RWPE1 (cell line): ENCODE results near the gene OARD1.

Experiments
- CTCF ChIA-PET: fragments of 350-600 bp; sonication (Branson Sonifier 250); formaldehyde crosslinking; extraction: SDS; loops from one replicate; lab custom pipeline; 2021; lab: Yijun Ruan, JAX
- POLR2A ChIA-PET: fragments of 400-600 bp; formaldehyde crosslinking; extraction: SDS; loops from one replicate; lab custom pipeline; 2020; ENCODE audit warnings: antibody characterized with exemption; ENCODE audit not compliant: low non-redundant PET; lab: Yijun Ruan, JAX
- DNase-seq: peaks from one replicate; pipeline ENCODE4 v3.0.0; 2012; ENCODE audit warnings: low spot score
- H3K27ac ChIP-seq: fragments of 450-650 bp; 2 replicates; pipeline ENCODE4 v1.5.1; 2017
- CTCF ChIP-seq: fragments of 450-650 bp; conservative IDR thresholded peaks from 2 replicates; pipeline ENCODE4 v1.5.1; 2017; ENCODE audit warnings: low read depth, mild to moderate bottlenecking

Gene OARD1

GRCh38 chr6:41047745-41048732 lies 24.1 kb downstream of the OARD1 start:
- no peak for DNase-seq
- no peak for TF ChIP-seq CTCF
- ChIA-PET POLR2A (no interaction called here), CTCF (interaction anchor here (0.7 to 1.4 kb wide), 4 partner anchors 9 to 153 kb away, joined by 3 to 4 read pairs (median 3); partner anchors contain the start of gene UNC5CL)
- no peak overlapping the region for H3K27ac ChIP-seq

GRCh38 chr6:41047306-41047705 lies 24.9 kb downstream of the OARD1 start:
- no peak for DNase-seq
- no peak for TF ChIP-seq CTCF
- H3K27ac ChIP-seq, result no peak overlapping the region
- ChIA-PET POLR2A (no interaction called here), CTCF (no interaction called here)

- no peak for DNase-seq
- no peak for TF ChIP-seq CTCF
- ChIA-PET POLR2A (interaction anchor here (1.5 kb wide), 1 partner anchor 26 kb away, joined by 4 read pairs; the partner anchor contains the start of genes NFYA and OARD1), CTCF (interaction anchor here (0.7 kb wide), 1 partner anchor 10 kb away, joined by 3 read pairs; no protein-coding TSS in a partner anchor)
- no peak overlapping the region for H3K27ac ChIP-seq
Measured at GRCh38 chr6:41046084-41046483, 26.1 kb downstream of the OARD1 start.

- no peak overlapping the region for H3K27ac ChIP-seq
- ChIA-PET POLR2A (interaction anchor here (1.5 kb wide), 1 partner anchor 27 kb away, joined by 4 read pairs; the partner anchor contains the start of genes NFYA and OARD1), CTCF (no interaction called here)
- no peak for TF ChIP-seq CTCF
- DNase-seq, result no peak
Measured at GRCh38 chr6:41045664-41046063, 26.5 kb downstream of the OARD1 start.

- POLR2A ChIA-PET, result no interaction called here
- TF ChIP-seq CTCF, result no peak
- CTCF ChIA-PET, result no interaction called here
- no peak for DNase-seq
- no peak overlapping the region for H3K27ac ChIP-seq
Measured at GRCh38 chr6:41043151-41043550, 29.0 kb downstream of the OARD1 start.

- H3K27ac ChIP-seq, result no peak within 1 kb of the TSS
- DNase-seq, result no peak
- TF ChIP-seq CTCF, result no peak
- CTCF ChIA-PET, result interaction anchor here (1.4 kb wide), 1 partner anchor 15 kb away, joined by 3 read pairs; no protein-coding TSS in a partner anchor
- POLR2A ChIA-PET, result no interaction called here
Measured at GRCh38 chr6:41042226-41043055, 29.7 kb downstream of the OARD1 start, which contains the start of gene TSPO2. TSPO2 (plus strand) TSS chr6:41042467; CDS start chr6:41042986, 519 bp downstream.
